ENCODE results near the gene SERPIND1. TPM values are rescaled to one million over a fixed set of nuclear protein-coding genes. Genes with fewer than 3 reads are reported as not detected.

SERPIND1 gene
- total RNA-seq, 4 donors from 2014 or later = 0.46 to 0.83 (median 0.50) TPM; not detected in 1

DNA sequence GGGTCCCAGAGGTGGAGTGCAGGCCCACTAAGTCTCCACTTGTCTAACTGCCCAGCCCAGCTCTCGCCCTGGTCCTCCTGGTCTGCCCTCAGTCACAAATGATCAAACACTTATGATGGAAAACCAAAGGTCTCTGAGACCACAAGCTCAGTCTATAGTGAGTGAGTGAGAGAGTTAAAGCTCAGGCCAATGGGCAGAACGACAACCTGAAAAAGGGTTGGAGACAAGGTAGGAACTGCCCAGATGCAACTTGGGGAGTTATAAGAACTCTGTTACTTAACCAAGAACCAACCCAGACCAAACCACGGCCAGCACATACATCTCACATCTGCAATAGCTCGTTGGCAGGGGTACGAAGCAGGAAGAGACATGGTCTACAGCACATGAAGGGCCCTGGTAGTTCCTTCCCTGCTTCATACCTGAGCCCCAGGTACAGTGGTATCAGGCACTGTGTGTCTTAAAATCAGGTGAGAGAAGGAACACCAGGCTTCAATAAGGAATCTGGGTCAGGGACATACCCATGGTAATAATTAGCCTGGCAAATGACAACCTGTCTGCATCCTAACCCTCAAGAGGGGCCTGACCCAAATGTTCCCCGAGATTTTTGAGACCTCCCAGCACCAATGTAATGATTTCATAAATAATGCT, 35.7 kb downstream of the SERPIND1 start:
- DNase-seq (ENCODE audit: extremely low spot score) = no peak
- TF ChIP-seq EP300 (IDR thresholded peaks at IDR 0.05) (no peak), POLR2A (IDR thresholded peaks at IDR 0.05; ENCODE audit: low read depth) (no peak), POLR2AphosphoS5 (IDR thresholded peaks at IDR 0.05) (no peak)
- TF ChIP-seq, protein P1, sequence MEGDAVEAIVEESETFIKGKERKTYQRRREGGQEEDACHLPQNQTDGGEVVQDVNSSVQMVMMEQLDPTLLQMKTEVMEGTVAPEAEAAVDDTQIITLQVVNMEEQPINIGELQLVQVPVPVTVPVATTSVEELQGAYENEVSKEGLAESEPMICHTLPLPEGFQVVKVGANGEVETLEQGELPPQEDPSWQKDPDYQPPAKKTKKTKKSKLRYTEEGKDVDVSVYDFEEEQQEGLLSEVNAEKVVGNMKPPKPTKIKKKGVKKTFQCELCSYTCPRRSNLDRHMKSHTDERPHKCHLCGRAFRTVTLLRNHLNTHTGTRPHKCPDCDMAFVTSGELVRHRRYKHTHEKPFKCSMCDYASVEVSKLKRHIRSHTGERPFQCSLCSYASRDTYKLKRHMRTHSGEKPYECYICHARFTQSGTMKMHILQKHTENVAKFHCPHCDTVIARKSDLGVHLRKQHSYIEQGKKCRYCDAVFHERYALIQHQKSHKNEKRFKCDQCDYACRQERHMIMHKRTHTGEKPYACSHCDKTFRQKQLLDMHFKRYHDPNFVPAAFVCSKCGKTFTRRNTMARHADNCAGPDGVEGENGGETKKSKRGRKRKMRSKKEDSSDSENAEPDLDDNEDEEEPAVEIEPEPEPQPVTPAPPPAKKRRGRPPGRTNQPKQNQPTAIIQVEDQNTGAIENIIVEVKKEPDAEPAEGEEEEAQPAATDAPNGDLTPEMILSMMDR (IDR thresholded peaks at IDR 0.05) = no peak
- 90% methylated on average over 6 of the region's 6 CpGs for WGBS
- H3K27ac ChIP-seq (replicated peaks in 1 of 4) = no peak overlapping the region
- intact Hi-C loops (cut with DNase I) = no loop called here
- H3K4me1 ChIP-seq = no peaks in the 10 kb centered on the region
- no peaks in the 10 kb centered on the region for H3K27me3 ChIP-seq
- H3K36me3 ChIP-seq = peaks cover 62 to 100% (median 94%) of the 10 kb centered on the region in 4 donors
- no peak overlapping the region for H3K4me3 ChIP-seq
- no peaks in the 10 kb centered on the region for H3K9me3 ChIP-seq

DNA sequence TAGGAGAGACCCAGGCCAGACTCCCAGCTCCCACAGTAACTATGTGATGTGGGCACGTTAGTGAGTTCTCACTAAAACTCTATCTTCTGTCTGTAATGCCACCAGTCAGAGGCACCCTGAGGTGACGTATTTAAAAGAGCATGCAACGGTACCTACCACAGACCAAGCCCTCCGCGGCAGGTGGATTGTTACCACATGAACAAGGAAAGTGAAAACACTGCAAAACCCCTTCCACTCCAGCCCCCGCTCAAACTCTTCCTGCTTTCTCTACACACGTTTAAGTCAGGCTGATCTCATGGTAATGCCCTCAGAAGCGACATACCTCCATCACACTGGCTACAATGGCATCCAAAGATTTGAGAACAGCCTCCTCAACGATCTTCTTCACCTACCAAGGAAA, 36.7 kb downstream of the SERPIND1 start:
- 93% methylated on average over 9 of the region's 9 CpGs for WGBS
- TF ChIP-seq, protein P1 (IDR thresholded peaks at IDR 0.05) = no peak
- TF ChIP-seq POLR2A (IDR thresholded peaks at IDR 0.05; ENCODE audit: low read depth) (no peak), POLR2AphosphoS5 (IDR thresholded peaks at IDR 0.05) (no peak), EP300 (IDR thresholded peaks at IDR 0.05) (no peak)
- intact Hi-C loops (cut with DNase I) = no loop called here
- H3K36me3 ChIP-seq = peaks cover 55 to 100% (median 94%) of the 10 kb centered on the region in 4 donors
- DNase-seq (ENCODE audit: extremely low spot score) = no peak
- no peaks in the 10 kb centered on the region for H3K9me3 ChIP-seq
- H3K27ac ChIP-seq (replicated peaks in 1 of 4) = no peak overlapping the region
- H3K4me1 ChIP-seq = no peaks in the 10 kb centered on the region
- H3K4me3 ChIP-seq = no peak overlapping the region
- no peaks in the 10 kb centered on the region for H3K27me3 ChIP-seq

DNA sequence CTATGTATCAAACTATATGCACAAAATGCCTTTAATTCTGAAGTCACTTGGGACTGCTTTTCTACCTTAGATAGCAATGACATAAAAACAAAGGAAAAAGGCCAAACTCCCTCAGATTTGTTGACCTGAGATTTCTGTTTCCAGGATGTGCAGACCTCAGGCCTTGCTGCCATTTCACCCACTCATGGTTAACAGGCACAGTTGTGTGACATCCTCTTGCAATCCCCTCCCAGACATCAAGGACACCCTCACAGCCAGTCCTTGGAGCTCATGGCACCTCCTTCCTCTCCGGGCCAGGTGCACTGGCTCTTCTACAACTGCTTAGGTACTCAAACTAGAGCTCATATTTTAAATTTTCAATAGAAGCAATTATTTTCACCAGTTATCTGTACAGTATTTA, 37.3 kb downstream of the SERPIND1 start:
- DNase-seq (ENCODE audit: extremely low spot score) = no peak
- Histone ChIP-seq H3K27me3 (no peaks in the 10 kb centered on the region), H3K27ac (replicated peaks in 1 of 4) (no peak overlapping the region), H3K36me3 (peaks cover 54 to 100% (median 94%) of the 10 kb centered on the region in 4 donors), H3K4me3 (no peak overlapping the region), H3K9me3 (no peaks in the 10 kb centered on the region), H3K4me1 (no peaks in the 10 kb centered on the region)
- intact Hi-C loops (cut with DNase I) = no loop called here
- 100% methylated on average over 1 of the region's 1 CpG for WGBS
- no peak for TF ChIP-seq POLR2AphosphoS5 (IDR thresholded peaks at IDR 0.05)
- TF ChIP-seq, protein P1 (IDR thresholded peaks at IDR 0.05) = no peak
- TF ChIP-seq POLR2A (IDR thresholded peaks at IDR 0.05; ENCODE audit: low read depth) = no peak
- TF ChIP-seq EP300 (IDR thresholded peaks at IDR 0.05) = no peak

DNA sequence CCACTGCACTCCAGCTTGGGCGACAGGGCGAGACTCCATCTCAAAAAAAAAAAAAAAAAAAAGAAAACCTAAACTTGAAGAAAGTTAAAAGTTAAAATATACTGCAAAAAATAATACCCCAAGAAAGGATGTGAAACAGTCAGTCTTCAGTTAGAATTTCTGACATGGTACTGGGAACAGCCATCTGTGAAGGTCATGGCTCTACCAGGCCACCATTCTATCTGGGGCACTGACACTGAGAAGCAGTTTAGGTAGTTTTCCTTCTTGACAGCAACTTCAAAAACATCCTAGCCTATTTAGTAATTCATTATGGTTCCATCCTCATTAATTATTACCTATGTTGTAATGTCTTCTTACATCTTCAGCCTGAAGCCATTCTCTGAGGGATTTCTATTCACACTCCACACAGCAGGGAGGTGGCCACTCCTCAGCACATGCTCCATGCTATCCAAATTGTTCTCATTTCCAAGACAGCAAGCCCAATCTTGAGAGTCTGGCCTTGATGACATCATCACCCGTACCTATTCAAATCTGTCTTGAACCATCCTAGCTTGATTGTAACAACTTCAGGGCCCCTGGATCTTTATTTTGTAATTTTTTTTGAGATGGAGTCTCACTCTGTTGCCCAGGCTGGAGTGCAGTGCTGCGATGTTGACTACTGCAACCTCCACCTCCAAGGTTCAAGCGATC, 38.2 kb downstream of the SERPIND1 start:
- H3K9me3 ChIP-seq = no peaks in the 10 kb centered on the region
- intact Hi-C loops (cut with DNase I) = no loop called here
- no peak for DNase-seq (ENCODE audit: extremely low spot score)
- no peaks in the 10 kb centered on the region for H3K4me1 ChIP-seq
- TF ChIP-seq POLR2A (IDR thresholded peaks at IDR 0.05; ENCODE audit: low read depth) (no peak), POLR2AphosphoS5 (IDR thresholded peaks at IDR 0.05) (no peak), EP300 (IDR thresholded peaks at IDR 0.05) (no peak)
- TF ChIP-seq, protein P1 (IDR thresholded peaks at IDR 0.05) = no peak
- peaks cover 54 to 100% (median 94%) of the 10 kb centered on the region in 4 donors for H3K36me3 ChIP-seq
- H3K27ac ChIP-seq (replicated peaks in 1 of 4) = no peak overlapping the region
- H3K4me3 ChIP-seq = no peak overlapping the region
- 100% methylated on average over 5 of the region's 5 CpGs for WGBS
- no peaks in the 10 kb centered on the region for H3K27me3 ChIP-seq

All from esophagus muscularis mucosa (tissue), 4 donors.